H1 (cell line): ENCODE measurements around the gene ITGA3. TPM values are rescaled to one million over a fixed set of nuclear protein-coding genes. Genes with fewer than 3 reads are reported as not detected.

Experiments
- CTCF ChIA-PET: fragments of 300-600 bp; sonication (Branson Sonifier 250); formaldehyde crosslinking; loops from one replicate; lab custom pipeline; 2021; ENCODE audit not compliant: partially characterized antibody; lab: Charles Lee
- POLR2A ChIA-PET: fragments of 300-600 bp; sonication (Branson Sonifier 250); formaldehyde crosslinking; loops from one replicate; lab custom pipeline; 2021; ENCODE audit warnings: inconsistent platforms; ENCODE audit not compliant: partially characterized antibody; lab: Charles Lee
- DNase-seq, 2 experiments: peaks; one replicate each; pipeline versions ENCODE4 v3.0.0 to v3.0.0-alpha.2; 2010 to 2022; ENCODE audit warnings: low spot score in 2 of 2, low read depth in 1 of 2, mixed read lengths in 1 of 2
- FAIRE-seq: peaks from 2 replicates; lab custom pipeline; 2011; peaks lifted over from hg19 to GRCh38; lab: Jason Lieb, UNC
- H2AFZ ChIP-seq: 2 replicates; pipeline ENCODE4 v1.8.1; 2012; ENCODE audit warnings: low read length, inconsistent platforms
- H2AK5ac ChIP-seq: 2 replicates; pipeline ENCODE4 v1.6.1; 2013; ENCODE audit warnings: low read depth, low read length
- H2BK120ac ChIP-seq: replicated peaks from 2 replicates; pipeline ENCODE3; 2013; ENCODE audit warnings: low read depth, low read length, inconsistent platforms
- H2BK12ac ChIP-seq: 2 replicates; pipeline ENCODE4 v1.6.1; 2013; ENCODE audit warnings: low read depth, low read length
- H2BK15ac ChIP-seq: 2 replicates; pipeline ENCODE4 v1.6.1; 2013; ENCODE audit warnings: low read length
- H2BK20ac ChIP-seq: 2 replicates; pipeline ENCODE4 v1.6.1; 2013; ENCODE audit warnings: low read length
- H2BK5ac ChIP-seq: 2 replicates; pipeline ENCODE4 v1.6.1; 2013; ENCODE audit warnings: low read depth, low read length
- H3K14ac ChIP-seq: 2 replicates; pipeline ENCODE4 v1.6.1; 2013; ENCODE audit warnings: inconsistent platforms; ENCODE audit not compliant: insufficient read length
- H3K18ac ChIP-seq: 2 replicates; pipeline ENCODE4 v1.6.1; 2013; ENCODE audit warnings: low read length; ENCODE audit errors: extremely low read depth
- H3K23ac ChIP-seq: 2 replicates; pipeline ENCODE4 v1.6.1; 2013; ENCODE audit warnings: inconsistent platforms; ENCODE audit not compliant: insufficient read length
- H3K23me2 ChIP-seq: 2 replicates; pipeline ENCODE4 v1.6.1; 2013; ENCODE audit warnings: low read depth, low read length
- H3K27ac ChIP-seq: 2 replicates; pipeline ENCODE4 v1.6.1; 2011; ENCODE audit warnings: low read depth, low read length, inconsistent platforms
- H3K27me3 ChIP-seq, 4 experiments: replicated peaks in 1 of 4; 1 replicate in 1 of 4; 2 replicates in 3 of 4; pipeline versions ENCODE4 v1.6.1 to v1.8.1; 2011 to 2013; ENCODE audit warnings: low read length in 3 of 4, mild to moderate bottlenecking in 3 of 4, inconsistent platforms in 2 of 4, mixed read lengths in 2 of 4, moderate library complexity in 1 of 4; ENCODE audit not compliant: control insufficient read depth in 3 of 4, insufficient read depth in 3 of 4; ENCODE audit errors: extremely low read depth in 1 of 4
- H3K36me3 ChIP-seq, 4 experiments: 2 replicates each; pipeline versions ENCODE4 v1.6.1 to v1.8.1; 2011 to 2013; ENCODE audit warnings: mild to moderate bottlenecking in 4 of 4, low read length in 3 of 4, moderate library complexity in 2 of 4, control low read depth in 1 of 4, inconsistent platforms in 1 of 4; ENCODE audit not compliant: insufficient read depth in 4 of 4, control insufficient read depth in 2 of 4
- H3K4ac ChIP-seq: replicated peaks from 2 replicates; pipeline ENCODE3; 2013; ENCODE audit warnings: low read length, low read depth, mixed read lengths, inconsistent platforms; ENCODE audit not compliant: insufficient read length
- H3K4me1 ChIP-seq, 4 experiments: replicated peaks in 1 of 4; 1 replicate in 1 of 4; 2 replicates in 3 of 4; pipeline versions ENCODE4 v1.6.1 to v1.8.1; 2011 to 2013; ENCODE audit warnings: low read length in 3 of 4, inconsistent platforms in 2 of 4, mixed read lengths in 1 of 4; ENCODE audit not compliant: insufficient read depth in 4 of 4, control insufficient read depth in 3 of 4
- H3K4me2 ChIP-seq, 2 experiments: 2 replicates each; pipeline versions ENCODE4 v1.6.1 to v1.8.1; 2011 to 2013; ENCODE audit warnings: low read depth in 2 of 2, low read length in 2 of 2, control low read depth in 1 of 2, inconsistent platforms in 1 of 2, mild to moderate bottlenecking in 1 of 2; ENCODE audit not compliant: insufficient read depth in 1 of 2
- H3K4me3 ChIP-seq, 4 experiments: fragments of 200-600, 300-600 bp in 1 of 4; sonication (generic), shearing (Covaris generic), sonication (Bioruptor Twin) in 1 of 4; 2 replicates each; pipeline versions ENCODE4 v1.5.1 to v1.8.1; 2011 to 2016; ENCODE audit warnings: low read length in 4 of 4, low read depth in 3 of 4, control low read depth in 2 of 4, inconsistent platforms in 2 of 4, mild to moderate bottlenecking in 2 of 4, mixed read lengths in 1 of 4, moderate library complexity in 1 of 4; ENCODE audit not compliant: insufficient read depth in 2 of 4; ENCODE audit errors: extremely low read depth in 1 of 4
- H3K56ac ChIP-seq: replicated peaks from 2 replicates; pipeline ENCODE3; 2013; ENCODE audit warnings: low read depth, mild to moderate bottlenecking, mixed read lengths, low read length, inconsistent platforms; ENCODE audit not compliant: insufficient read length
- H3K79me1 ChIP-seq: 2 replicates; pipeline ENCODE4 v1.6.1; 2013; ENCODE audit warnings: low read depth, low read length, control low read depth
- H3K79me2 ChIP-seq, 2 experiments: 2 replicates each; pipeline versions ENCODE4 v1.6.1 to v1.8.1; 2012 to 2013; ENCODE audit warnings: low read length in 2 of 2, mild to moderate bottlenecking in 2 of 2, inconsistent platforms in 1 of 2; ENCODE audit not compliant: insufficient read depth in 2 of 2, control insufficient read depth in 1 of 2
- H3K9ac ChIP-seq, 4 experiments: replicated peaks in 1 of 4; 1 replicate in 1 of 4; 2 replicates in 3 of 4; pipeline versions ENCODE4 v1.6.1 to v1.8.1; 2011 to 2013; ENCODE audit warnings: low read depth in 3 of 4, low read length in 3 of 4, control low read depth in 2 of 4, mild to moderate bottlenecking in 2 of 4, moderate library complexity in 2 of 4, inconsistent platforms in 1 of 4; ENCODE audit errors: extremely low read depth in 1 of 4
- H3K9me3 ChIP-seq, 2 experiments: 2 replicates each; pipeline versions ENCODE4 v1.6.1 to v1.8.1; 2012 to 2013; ENCODE audit warnings: mild to moderate bottlenecking in 2 of 2, moderate library complexity in 2 of 2, control low read depth in 1 of 2, inconsistent platforms in 1 of 2, low read depth in 1 of 2, low read length in 1 of 2, mixed read lengths in 1 of 2; ENCODE audit not compliant: insufficient read depth in 2 of 2
- H4K20me1 ChIP-seq, 2 experiments: replicated peaks in 1 of 2; 2 replicates each; pipeline versions ENCODE3 to v1.8.1; 2011 to 2013; ENCODE audit warnings: inconsistent platforms in 2 of 2, low read length in 2 of 2, mild to moderate bottlenecking in 1 of 2; ENCODE audit not compliant: insufficient read depth in 2 of 2, control insufficient read depth in 1 of 2
- H4K5ac ChIP-seq: 2 replicates; pipeline ENCODE4 v1.6.1; 2013; ENCODE audit warnings: low read length, low read depth, mixed read lengths, inconsistent platforms; ENCODE audit not compliant: insufficient read length
- H4K8ac ChIP-seq: 2 replicates; pipeline ENCODE4 v1.8.0; 2013; ENCODE audit warnings: mild to moderate bottlenecking, moderate library complexity, low read length, inconsistent platforms; ENCODE audit not compliant: insufficient read depth; ENCODE audit errors: extremely low read depth
- H4K91ac ChIP-seq: replicated peaks from 2 replicates; pipeline ENCODE3; 2013; ENCODE audit warnings: low read length, mixed read lengths, inconsistent platforms; ENCODE audit not compliant: insufficient read length
- SP1 ChIP-seq: IDR thresholded peaks from 2 replicates; pipeline ENCODE4 v1.6.1; 2011; ENCODE audit warnings: low read depth, low read length
- TAF1 ChIP-seq: IDR thresholded peaks from 2 replicates; pipeline ENCODE4 v1.6.1; 2011; ENCODE audit warnings: mild to moderate bottlenecking, low read depth, low read length
- WGBS, 2 experiments: shearing (Covaris generic) in 1 of 2; methylation state at CpG; one replicate each; pipeline versions ENCODE4 v1.1.6 to v1.1.7; 2013 to 2015; ENCODE audit warnings: low lambda C conversion rate in 2 of 2, mixed read lengths in 2 of 2, inconsistent platforms in 1 of 2, low coverage in 1 of 2, missing lambda C conversion rate in 1 of 2; ENCODE audit not compliant: insufficient replicate concordance in 2 of 2, insufficient coverage in 1 of 2, insufficient read length in 1 of 2; ENCODE audit errors: extremely low coverage in 1 of 2, missing lambda C conversion rate in 1 of 2; 5-methylcytosine and 5-hydroxymethylcytosine counted together
- polyA plus RNA-seq, 7 experiments: library from polyadenylated mRNA; depleted of rRNA in 3 of 7; stranded (reverse) in 5 of 7; unstranded in 2 of 7; fragments of >200 nt in 5 of 7; fragments of 200-250 nt in 2 of 7; gene quantifications; 1 replicate in 5 of 7; 2 replicates in 1 of 7; 4 replicates in 1 of 7; pipeline versions ENCODE4 v1.2.1 to v1.2.3, GENCODE V29; 2011 to 2013; ENCODE audit warnings: missing spikeins in 2 of 7, mixed read lengths in 2 of 7
- total RNA-seq: library from RNA; stranded (reverse); fragmentation: NEBNext Ultra II Directional; extraction: Animal tissue kit (Norgen Biotek cat#: 25700); gene quantifications from 2 replicates; pipeline ENCODE4 v1.2.1, GENCODE V29; 2021

ITGA3 gene
- total and polyA plus RNA-seq, 2 of the 8 experiments (the other 6 are each of a cell fraction or from before 2014, with no cell fraction given) = 24.0 to 24.2 TPM

GRCh38 chr17:50028736-50029120 is 27.2 kb upstream of the ITGA3 start:
- H3K18ac ChIP-seq = peak overlapping the region; percentile 55
- H3K27ac ChIP-seq = no peak overlapping the region
- H2BK20ac ChIP-seq = peak overlapping the region; percentile 40; the same call in 1 of the 2 replicates
- no peak overlapping the region for H3K56ac ChIP-seq
- H2AK5ac ChIP-seq = peak overlapping the region; percentile 54; the same call in 1 of the 2 replicates
- H3K79me2 ChIP-seq = no peaks in the 10 kb centered on the region
- peak overlapping the region; percentile 97 for H2AFZ ChIP-seq
- peak overlapping the region in 1 of 4 experiments; percentile 22; a peak in 1 of 8 replicates for H3K4me3 ChIP-seq
- DNase-seq (no peak), FAIRE-seq (no peak)
- no peaks in the 10 kb centered on the region for H3K36me3 ChIP-seq
- ChIA-PET POLR2A (interaction anchor here (1.0 to 4.3 kb wide), 6 partner anchors 9 to 95 kb away, joined by 3 to 23 read pairs (median 4); partner anchors contain the start of gene ITGA3), CTCF (interaction anchor here (0.6 to 9.1 kb wide), 18 partner anchors 9 to 834 kb away, joined by 3 to 158 read pairs (median 4); partner anchors contain the start of genes DLX3, ITGA3 and PDK2)
- peak overlapping the region; percentile 72 for H3K14ac ChIP-seq
- H3K4me1 ChIP-seq = peaks cover 0 to 20% (median 14%) of the 10 kb centered on the region in 4 experiments; a peak in 6 of 7 replicates
- WGBS, 2 experiments = 64% methylated on average over 6 of the region's 6 CpGs; no CpG with 5 or more reads in 1 of the 2 experiments
- no peak overlapping the region; the same call in 1 of the 2 replicates for H4K8ac ChIP-seq
- 0 out of 2 replicates have a peak, but pooled peaks have one; percentile 7 for TF ChIP-seq TAF1
- TF ChIP-seq SP1 = no peak
- H2BK5ac ChIP-seq = peak overlapping the region; percentile 71; the same call in 1 of the 2 replicates
- H3K9ac ChIP-seq = no peak overlapping the region
- H3K4me2 ChIP-seq = peak overlapping the region; percentile 4 to 57
- no peak overlapping the region for H3K23ac ChIP-seq
- peaks cover 0 to 2% of the 10 kb centered on the region in 2 experiments for H4K20me1 ChIP-seq
- H3K4ac ChIP-seq = no peak overlapping the region
- peak overlapping the region; percentile 98 for H2BK12ac ChIP-seq
- H3K79me1 ChIP-seq = no peaks in the 10 kb centered on the region
- H3K23me2 ChIP-seq = no peaks in the 10 kb centered on the region; the same call in 1 of the 2 replicates
- peak overlapping the region; percentile 45 for H4K91ac ChIP-seq
- H3K9me3 ChIP-seq = peaks cover 5 to 13% of the 10 kb centered on the region in 2 experiments; a peak in 3 of 4 replicates
- H2BK15ac ChIP-seq = peak overlapping the region; percentile 67; the same call in 1 of the 2 replicates
- H2BK120ac ChIP-seq = peak overlapping the region; percentile 62
- H3K27me3 ChIP-seq = 0 out of 7 replicates have a peak, but pooled peaks cover 0 to 5% (median 0%) of the 10 kb centered on the region in 4 experiments
- no peak overlapping the region for H4K5ac ChIP-seq
